GM19023 (cell line): ENCODE results near the gene TM4SF18.

ENCODE experiments used
- ATAC-seq: cut with Tn5 transposase; IDR thresholded peaks from one replicate; pipeline ENCODE4 v1.9.1; 2021; ENCODE audit warnings: mild to moderate bottlenecking, moderate library complexity; ENCODE audit not compliant: unreplicated experiment

The TM4SF18 gene

DNA sequence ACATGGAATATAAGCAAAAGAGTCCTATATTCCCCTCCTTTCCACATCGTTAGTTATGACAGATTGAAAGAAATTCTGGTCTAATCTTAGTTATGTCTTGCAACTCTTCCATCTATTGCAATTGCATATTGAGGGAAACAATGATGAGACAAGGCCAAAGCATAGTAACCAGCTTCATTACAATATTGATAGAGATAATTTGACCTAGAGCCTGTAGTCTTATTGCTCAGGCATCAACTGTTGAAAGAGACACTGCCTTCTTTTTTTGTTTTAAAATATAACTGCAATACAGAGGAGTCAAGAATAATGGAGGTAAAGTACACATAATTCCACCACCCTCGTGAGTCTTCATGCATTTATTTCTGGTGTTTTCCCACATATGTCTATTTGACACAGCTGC is 2.0 kb downstream of the TM4SF18 start:
- ATAC-seq: no peak

DNA sequence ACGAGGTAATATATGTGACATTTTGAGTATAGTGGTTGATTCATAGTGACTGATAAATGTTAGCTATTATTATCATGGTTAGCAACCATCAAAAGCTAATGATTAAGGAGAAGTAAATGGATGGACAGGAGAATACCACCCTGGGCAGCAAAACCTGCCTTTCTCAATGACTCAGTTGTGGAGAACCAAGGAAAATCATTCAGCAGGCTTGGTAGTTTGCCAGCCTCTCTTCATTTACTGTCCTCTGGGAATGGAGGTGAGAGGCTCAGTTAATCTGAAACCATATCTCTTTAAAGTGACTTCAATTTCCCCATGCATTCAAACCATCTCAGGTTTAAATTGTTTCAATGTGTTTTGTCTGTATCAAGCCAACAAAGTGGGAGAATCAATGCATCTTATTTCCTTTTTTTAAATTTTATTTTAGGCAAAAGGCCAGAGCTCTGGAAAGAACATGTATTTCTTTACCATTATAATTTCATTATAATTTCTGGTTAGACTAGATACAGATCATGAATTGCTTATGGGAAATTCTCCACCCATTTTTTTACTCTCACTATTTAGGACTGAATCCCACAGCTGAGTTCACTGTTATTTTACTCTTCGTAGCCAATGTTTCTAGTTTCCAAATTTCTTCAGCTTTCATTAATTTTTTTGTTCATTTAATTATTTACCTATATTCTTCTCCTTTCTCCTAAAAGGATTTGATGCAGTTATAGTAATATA is 2.7 kb downstream of the TM4SF18 start:
- no peak for ATAC-seq

DNA sequence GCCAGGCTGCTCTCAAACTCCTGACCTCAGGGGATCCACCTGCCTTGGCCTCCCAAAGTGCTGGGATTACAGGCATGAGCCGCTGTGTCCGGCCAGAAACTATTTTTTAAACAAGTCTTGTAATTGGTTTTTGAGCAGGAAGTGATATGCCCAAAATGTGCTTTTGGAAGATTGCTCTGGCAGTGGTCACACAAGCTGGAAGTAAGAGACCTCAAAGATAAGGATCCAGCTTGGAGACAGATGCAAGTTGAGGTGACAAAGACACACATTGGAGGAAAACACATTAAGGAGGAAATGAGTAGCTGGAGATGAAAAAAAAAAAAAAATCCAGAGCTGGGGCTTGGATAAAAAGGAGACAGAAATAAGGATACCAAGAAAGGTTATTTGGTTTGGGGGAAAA is 6.3 kb downstream of the TM4SF18 start:
- no peak for ATAC-seq

DNA sequence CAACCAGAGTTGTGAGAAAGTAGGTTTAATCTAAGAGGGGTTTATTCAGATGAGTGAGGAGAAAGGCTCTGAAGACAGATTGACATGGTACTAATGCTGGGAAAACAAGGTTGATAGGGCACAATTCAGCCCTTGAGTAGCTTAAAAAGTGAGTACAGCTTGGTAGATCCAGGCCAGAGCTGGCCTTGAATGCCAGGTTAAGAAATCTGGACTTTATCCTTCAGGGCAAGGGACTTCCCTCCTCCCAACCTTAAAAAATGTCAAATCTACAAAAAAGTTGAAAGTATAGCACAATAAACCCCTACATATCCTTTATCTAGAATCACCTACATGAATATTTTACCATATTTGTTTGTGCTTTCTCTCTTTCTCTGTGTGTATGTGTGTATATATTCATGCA is 7.9 kb downstream of the TM4SF18 start:
- ATAC-seq: no peak

DNA sequence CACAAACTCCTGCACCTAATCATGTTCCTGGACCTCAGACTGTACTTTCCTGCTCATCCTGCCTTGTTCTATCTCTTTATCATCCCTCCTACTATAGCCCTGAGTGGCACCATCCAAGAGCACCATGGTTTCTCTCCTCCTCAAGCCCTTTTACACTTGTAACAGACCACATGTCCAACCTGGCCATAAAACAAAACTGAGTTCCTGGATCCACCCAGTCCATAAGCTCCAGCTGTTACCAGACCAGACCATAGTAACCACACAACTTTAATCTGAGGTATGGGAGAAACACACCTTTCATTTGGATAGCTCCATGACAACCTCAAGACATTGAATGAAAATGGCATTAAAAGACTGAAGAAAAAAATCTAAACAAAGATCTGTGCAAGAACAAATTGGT is 9.1 kb downstream of the TM4SF18 start:
- ATAC-seq: no peak

DNA sequence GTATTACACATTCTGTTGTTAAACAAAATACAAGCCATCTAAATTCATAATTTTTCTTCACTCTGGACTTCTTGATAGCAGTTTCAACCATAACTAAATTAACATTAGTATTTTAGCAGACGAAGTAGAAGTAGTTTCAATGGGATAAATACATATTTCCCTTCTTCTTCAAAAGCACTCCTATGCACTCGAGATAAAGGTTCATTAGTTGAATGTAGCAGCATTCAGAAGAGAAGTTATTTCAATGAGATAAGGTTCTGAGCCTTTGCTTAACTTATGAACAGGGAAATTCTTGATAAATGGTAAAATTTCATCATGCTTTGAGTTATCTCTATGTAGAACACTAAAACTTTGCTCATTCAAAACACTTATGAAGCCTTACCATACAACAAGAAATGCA is 11.8 kb downstream of the TM4SF18 start:
- no peak for ATAC-seq

DNA sequence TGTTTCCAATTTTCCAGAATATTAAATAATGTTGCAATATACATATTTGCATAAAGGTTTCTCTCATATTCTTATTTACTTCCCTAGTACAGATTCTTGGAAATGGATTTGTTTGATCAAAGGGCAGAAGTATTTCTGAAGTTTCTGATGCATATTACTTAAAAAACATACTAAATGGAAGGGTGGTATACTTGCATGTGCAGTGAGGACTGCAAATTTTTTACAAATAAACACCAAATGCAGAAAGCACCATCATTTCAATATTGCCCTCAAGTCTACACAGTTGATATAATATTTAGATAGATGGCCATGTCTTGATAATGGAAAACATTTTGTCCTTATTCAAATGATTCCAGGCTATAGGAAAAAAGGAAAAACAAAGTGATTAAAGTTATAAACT is 12.3 kb downstream of the TM4SF18 start:
- ATAC-seq: no peak

DNA sequence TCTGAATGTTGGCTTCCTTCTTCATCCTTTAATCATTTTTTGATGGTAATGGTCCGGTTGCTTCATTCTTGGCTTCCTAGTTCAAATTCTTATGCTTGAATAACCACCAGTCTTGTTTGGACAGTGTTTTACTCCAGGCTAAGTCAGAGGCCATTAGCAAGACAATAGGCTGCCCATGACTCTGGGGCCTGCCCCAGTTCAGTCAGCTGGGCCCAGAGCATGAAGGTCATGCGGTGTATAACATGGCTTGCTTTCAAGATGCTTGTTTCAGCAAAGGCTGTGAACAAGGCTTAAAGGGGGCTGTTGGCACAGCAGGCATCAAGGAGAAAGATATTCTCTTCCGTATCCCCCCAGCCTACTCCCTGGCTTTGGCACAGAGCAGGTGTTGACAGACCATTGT is 13.7 kb downstream of the TM4SF18 start:
- no peak for ATAC-seq

DNA sequence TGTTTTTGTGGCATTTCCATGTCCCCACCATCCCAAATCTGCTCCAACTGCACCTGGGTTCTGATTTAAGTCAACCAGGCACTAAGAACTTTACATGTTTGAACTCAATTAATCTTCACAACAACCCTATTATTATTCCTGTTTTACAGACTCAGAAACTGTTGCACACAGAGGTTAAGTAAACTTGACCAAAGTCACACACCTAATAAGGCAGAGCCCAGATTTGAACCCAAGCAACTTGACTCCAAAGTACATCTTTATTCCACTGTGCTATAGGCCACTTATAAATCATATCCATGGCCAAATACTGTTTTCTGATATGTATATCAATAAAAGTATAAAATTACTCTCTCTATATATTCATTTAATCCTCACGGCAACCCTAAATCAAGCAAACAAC is 16.4 kb downstream of the TM4SF18 start:
- ATAC-seq: no peak

DNA sequence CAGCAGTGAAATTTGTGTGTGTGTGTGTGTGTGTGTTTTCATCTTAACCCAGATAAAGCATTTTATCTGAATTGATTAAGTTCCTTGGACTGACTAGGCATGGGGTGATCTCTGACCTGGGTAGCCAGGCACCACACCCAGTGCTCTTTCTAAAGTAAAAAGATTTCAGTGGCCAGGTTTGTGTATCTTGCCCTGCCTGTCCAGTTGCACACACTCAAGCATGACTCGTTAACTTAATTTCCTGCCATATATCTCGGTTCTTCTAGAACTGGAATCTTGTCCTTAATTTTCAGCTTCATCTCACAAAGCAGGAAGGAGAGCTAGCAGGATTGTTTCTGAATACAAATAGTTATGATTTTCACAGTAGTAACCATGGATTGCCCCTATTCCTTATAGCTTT is 17.0 kb downstream of the TM4SF18 start:
- ATAC-seq: no peak

DNA sequence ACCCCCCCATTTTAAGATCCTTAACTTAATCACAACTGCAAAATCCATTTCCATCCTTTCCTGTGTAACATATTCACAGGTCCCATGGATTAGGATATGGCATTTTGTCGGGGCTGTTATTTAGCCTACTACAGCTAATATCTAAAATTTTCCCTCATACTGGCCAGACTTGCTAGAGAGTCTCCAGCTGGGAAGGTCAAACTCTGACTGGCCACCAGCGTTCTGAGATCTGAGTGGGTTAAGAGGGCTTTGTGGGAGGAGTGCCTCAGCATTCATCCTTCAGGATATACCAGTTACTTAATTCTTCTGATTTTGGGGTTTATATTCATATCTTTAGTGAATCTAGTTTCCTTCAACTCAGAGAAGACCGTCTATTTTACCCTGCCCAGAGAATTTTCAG is 17.7 kb downstream of the TM4SF18 start:
- ATAC-seq: no peak

DNA sequence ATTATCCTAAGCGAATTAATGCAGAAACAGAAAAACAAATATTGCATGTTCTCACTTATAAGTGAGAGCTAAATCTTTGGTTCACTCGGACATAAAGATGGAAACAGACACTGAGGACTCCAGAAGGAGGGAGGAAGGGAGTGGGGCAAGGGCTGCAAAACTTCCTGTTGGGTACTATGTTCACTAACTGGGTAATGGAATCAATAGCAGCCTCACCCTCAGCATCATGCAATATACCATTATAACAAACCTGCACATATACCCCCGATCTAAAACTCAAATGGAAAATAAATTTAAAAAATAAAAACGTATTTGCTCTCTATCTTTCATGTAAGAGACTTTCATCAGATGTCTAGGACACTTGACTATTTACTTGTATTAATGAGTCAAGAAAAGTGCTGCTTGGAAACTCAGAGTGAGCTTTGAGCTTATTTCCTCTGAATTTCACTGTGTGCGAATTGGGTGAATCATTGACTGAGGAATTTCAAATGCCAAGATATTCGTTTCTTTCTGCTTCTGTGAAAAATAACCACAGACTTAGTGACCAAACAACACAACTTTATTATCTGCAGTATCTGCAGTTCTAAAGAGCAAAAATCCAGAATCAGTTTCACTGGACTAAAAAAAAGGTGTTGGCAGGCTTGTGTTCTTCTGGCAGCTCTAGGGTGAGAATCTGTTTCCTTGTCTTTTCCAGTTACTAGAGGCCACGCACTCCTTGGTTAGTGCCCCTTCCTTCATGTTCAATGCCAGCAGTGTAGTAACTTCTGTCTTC is 18.4 kb downstream of the TM4SF18 start:
- no peak for ATAC-seq

DNA sequence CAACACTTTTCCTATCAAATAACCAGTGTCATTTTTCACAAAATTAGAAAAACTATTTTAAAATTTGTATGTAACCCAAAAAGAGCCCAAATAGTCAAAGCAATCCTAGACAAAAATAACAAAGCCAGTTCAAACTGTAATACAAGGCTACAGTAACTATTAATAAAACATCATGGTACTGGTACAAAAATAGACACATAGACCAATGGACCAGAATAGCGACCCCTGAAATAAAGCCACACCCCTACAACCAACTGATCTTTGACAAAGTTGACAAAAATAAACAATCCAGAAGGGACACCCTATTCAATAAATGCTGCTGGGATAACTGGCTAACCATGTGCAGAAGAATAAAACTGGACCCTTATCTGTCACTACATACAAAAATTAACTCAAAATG is 19.9 kb downstream of the TM4SF18 start:
- no peak for ATAC-seq

DNA sequence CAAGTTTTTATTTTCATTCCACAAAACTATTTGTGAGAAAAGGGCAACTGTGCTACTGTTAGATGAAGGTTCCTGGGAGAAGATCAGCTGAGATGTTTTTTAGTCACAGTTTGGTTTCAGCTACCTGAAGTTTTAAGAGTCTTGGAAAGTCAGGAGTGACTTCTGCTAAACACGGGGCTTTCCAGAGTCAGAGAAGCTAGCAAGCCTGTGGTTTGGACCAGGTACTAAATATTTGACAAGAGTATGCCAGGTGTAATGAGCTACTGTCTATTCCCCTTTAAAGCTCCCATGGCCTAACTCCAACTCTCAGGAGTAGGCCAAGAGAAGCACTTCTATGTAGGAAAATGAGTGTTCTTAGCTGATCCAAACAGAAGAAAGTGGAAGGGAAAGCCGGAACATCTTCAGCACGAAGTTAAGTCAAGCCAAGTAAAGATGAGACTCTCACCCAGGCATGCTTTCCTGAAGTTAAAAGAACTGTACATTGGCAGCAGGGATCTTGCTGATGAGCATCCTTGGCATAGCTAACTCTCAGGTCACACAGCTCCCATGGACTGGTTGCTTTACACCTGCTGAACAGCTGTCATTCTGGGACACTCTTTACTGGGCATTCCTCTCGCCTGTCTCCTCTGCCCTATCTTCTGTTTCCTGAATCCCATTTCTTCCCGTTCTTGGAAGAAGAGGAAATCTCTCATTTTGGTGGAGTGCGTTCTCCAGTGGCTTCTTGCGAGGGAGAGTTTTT is 22.5 kb downstream of the TM4SF18 start:
- ATAC-seq: no peak

DNA sequence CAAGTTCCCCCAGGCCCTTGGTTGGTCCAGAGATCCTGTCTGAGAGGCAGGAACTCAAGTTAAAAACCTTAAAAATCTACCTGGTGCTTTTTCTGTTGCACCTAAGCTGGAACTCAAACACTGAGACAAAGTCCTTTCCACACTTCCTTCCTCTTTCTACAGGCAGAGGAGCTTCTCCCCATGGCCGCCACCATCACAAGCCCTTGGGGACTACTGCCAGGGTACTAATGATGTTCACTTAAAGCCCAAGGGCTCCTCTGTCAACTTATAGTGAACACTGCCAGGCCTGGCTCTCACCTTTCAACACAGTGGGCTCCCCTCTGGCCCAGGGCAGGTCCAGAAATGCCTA is 26.0 kb downstream of the TM4SF18 start:
- ATAC-seq: no peak

DNA sequence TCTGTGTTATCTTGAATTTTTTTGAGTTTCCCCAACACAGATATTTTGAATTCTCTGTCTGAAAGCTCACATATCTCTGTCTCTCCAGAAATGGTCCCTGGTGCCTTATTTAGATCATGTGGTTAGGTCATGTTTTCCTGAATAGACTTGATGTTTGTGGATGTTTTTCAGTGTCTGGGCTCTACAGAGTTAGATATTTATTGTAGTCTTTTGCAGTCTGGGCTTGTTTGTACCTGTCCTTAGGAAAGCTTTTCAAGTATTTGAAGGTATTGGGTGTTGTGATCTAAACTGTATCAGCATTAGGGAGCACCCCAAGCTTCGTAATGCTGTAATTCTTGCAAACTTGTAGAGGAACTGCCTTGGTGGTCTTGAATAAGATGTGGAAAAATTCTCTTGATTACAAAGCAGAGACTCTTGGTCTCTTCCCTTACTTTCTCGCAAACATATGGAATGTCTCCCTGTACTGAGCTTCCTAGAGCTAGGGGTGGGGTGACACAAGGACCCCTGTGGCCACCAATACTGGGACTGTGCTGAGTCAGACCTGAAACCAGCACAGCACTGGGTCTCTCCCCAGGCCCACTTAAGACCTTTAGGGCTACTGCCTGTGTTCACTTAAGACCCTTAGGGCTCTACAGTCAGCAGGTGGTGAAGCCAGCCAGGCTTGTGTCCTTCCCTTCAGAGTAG is 26.5 kb downstream of the TM4SF18 start:
- no peak for ATAC-seq

DNA sequence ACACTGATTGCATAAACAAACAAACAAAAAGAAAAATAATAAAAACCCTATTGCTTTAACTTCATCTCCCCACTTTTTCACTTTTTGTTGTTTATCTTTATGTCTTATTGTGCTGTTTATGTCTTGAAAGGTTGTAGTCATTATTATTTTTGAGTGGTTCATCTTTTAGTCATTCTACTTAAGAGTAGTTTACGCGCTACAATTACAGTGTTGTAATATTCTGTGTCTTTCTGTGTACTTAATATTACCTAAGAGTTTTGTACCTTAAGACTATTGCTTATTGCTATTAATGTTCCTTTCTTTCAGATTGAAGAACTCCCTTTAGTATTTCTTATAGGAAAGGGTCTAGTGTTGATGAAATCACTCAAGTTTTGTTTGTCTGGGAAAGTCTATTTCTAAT is 28.1 kb downstream of the TM4SF18 start:
- ATAC-seq: no peak

DNA sequence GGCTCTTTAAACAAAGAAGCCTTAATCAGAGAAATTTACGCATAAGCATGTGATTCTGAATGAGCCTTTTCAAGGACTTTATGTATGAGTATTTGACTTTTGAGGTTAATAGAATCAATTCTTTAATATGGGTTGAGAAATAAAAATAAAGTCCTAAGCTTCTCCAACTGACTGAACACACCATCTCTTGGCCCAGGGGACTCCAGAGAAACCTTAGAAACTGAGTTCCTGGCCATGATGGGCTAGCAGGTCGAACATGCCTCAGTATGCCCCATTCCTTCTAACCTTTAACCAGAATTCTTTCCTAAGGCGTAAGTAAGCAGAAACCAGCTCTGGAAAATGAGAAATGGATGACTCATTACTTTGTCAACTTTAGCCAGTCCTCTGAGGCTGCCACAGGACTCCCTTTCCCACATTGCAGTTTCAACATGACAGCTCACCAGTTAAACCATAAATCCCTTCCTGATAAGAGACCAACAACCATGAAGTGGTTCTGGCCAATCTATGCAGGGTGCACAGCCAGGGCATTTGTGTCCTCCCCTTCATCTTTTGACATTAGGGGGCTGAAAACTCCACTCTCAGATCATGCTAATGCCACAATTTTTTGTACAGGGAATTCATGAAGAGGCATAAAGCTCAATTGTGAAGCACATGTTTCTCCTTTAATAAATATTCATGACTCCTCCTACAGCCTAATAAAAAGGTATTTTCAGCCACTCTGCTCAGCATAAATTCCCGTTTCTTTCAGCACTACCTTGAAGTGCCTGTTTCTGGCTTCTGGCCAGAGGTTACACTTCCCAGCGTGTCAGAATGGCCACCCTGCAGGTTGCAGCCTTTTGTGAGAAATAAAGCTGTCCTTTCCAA is 33.3 kb downstream of the TM4SF18 start:
- ATAC-seq: no peak

DNA sequence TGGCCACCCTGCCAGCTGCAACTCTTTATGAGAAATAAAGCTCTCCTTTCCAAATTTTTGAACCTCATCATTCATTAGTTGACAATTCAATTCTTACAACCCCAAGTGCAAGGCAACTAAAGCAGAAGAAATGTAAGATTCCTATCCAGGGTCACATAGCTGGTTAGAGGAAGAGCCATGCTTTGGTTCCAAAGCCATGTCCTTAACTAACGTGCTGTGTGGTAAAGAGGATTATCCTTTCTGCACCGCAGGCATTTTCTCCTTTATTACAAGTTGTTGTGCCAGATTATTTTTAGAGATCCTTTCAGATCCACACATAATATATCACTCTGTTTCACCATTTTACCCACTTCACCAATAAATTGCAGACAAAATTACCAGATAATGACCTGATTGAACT is 36.5 kb downstream of the TM4SF18 start:
- ATAC-seq: no peak

DNA sequence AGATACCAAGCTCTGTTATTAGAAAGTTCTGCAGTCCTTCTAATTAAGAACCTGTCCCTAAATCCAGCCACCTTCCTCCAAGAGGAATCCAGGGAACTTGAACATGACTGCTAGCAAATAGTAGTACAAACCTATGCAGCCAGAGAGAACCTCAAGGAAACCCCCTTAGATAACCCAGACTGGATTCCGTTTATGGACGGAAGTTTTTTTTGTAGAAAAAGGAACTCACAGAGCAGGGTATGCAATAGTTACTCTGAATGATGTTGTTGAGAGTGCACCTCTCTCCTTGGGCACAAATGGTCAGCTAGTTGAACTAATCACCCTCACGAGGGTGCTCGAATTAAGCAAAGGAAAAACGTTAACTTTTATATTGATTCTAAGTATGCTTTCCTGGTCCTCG is 40.8 kb downstream of the TM4SF18 start:
- no peak for ATAC-seq

DNA sequence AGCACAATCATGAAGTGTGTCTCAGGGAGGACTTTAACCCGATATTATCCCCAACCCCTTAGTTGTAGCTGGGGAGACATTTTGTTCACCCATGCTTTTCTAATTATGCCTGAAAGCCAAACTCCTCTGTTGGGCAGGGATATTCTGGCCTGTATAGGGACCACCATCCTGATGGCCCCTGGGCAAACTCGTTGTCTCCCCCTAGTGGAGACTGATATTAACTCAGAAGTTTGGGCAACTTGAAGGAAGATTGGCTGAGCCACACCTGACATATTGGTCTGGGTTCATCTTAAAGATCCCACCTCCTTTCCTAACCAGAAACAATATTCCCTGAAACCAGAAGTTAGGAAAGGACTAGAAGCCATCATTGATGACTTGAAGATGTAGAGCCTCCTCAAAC is 42.3 kb downstream of the TM4SF18 start:
- ATAC-seq: no peak
